DMS79 (cell line): Measurements from ENCODE around the gene INAVA.

ENCODE experiments used
- DNase-seq: peaks from one replicate; lab custom pipeline; 2025; lab: John Stamatoyannopoulos, UW

Gene INAVA

GRCh38 chr1:200875416-200875815, 19.3 kb upstream of the INAVA start:
- no peak for DNase-seq

GRCh38 chr1:200877010-200877409, 17.7 kb upstream of the INAVA start:
- DNase-seq = no peak

DNA sequence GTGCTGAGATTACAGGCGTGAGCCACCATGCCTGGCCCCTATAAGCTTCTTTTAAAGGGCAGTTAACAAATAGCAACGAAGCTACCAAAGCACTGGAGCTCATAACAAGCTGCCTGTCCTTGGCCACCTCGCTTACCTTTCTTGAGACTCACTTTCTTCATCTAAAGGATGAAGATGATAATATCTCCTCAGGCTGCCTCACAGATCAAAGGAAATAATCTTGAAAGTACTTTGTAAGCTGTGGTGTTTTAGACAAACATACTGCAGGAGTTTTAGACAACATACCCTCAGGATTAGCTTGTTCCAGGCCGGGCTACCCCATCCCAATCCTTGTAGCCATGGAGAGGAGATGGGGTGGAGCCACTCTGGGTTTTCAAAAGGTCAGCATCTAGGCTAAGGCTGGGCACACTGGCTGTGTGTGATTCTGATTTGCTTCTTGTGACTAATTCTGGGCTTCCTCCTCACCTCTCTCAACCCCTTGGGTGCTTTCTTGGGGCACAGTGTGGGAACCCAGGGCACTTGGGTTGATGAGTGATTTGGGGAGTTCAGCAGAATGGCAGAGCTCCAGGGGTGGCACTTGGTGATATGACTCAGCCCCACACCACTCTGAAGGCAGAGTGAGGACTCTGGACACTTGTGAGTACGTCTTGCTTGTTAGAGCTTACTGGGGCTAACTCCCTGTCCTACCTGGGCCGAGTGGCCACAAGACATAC, 16.7 kb upstream of the INAVA start:
- DNase-seq = no peak

DNA sequence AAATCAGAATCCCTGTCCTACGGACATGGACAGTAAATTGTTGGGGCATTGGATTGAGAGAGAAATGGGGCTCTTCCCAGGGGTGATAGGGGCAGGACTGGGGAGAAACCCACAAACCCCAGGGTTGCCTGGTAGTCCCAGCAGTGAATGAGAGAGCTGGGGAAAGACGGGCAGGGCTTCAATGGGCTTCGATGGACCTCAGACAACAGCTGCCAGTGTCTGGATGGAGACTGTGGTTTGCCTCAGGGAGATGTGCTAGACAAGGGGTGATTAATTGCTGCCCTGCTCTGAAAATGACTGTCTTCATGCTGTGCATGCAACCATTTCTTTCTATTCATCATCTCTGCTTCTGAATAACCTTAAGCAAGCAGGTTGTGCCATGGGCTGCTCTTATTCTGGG, 14.5 kb upstream of the INAVA start:
- no peak for DNase-seq

DNA sequence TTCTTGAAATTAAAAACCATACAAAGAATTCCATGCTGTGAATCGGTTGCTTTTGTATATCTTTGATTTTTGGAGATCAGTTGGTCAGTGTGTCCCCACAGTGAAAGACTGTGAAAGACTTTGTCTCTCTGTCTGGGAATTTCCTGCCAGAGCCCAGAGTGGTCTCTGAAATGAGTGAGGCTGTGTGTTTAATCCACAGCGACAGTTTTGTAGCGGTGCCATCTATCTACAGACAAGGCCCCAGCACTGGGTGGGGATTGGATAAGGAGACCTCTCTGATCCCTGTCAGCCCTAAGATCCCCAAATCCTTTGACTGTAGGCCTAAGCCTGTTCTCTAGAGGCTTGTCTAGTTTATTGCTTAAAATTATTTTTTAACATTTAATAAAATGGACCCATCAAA, 11.6 kb upstream of the INAVA start:
- DNase-seq = no peak

- DNase-seq = no peak
Measured at GRCh38 chr1:200885623-200886402, 8.9 kb upstream of the INAVA start.

DNA sequence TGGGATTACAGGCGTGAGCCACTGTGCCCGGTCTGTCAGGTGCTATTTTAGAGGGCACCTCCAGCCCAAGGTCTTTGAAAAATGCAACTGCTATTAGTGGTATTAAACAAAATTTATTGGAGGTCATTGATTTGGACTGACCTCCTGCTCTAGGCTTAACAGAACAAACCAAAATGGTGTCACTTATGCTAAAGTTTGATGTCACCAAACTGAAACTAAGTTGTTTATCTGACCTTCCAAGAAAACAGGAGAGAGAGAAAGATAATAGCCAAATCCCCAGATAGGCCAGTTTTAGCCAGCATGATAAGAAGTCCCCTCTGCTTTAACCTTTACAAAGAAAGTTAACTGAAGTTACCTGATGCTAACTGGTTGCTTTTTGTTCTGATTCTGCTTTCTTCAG, 8.1 kb upstream of the INAVA start:
- no peak for DNase-seq

DNA sequence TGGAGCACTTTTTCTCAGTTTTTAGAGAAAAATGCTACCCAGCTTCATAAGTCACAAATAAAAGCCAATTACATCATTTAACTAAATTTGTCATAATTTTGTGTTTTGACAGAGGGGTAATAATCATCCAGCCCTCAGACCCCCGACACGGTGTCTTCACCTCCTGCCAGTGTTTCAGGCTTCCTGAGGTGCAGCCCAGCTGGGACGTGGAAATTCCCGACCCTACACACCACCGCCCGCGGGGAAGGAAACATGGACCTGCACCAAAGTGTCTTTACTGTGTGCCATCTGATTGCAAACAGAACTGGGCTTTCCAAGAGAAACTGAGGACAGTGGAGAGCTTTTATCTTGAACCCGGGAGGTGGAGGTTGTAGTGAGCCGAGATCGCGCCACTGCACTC, 7.7 kb upstream of the INAVA start:
- no peak for DNase-seq

- no peak for DNase-seq
Measured at GRCh38 chr1:200887772-200888348, 6.8 kb upstream of the INAVA start.

- DNase-seq = no peak
Measured at GRCh38 chr1:200888349-200888838, 6.3 kb upstream of the INAVA start.

- no peak for DNase-seq
Measured at GRCh38 chr1:200889571-200889970, 5.1 kb upstream of the INAVA start.

DNA sequence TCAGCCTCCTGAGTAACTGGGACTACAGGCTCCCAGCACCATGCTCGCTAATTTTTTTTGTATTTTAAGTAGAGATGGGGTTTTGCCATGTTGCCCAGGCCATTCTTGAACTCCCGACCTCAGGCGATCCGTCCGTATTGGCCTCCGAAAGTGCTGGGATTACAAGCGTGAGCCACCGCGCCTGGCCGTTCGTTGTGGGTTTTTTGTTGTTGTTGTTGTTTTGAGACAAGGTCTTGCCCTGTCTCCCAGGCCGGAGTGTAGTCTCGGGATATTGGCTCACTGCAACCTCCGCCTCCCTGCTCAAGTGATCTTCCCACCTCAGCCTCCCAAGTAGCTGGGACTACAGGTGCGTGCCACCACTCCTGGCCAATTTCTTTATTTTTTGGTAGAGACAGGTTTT, 4.7 kb upstream of the INAVA start:
- DNase-seq = no peak

- DNase-seq = peak; percentile 66
Measured at GRCh38 chr1:200890818-200891773, 3.6 kb upstream of the INAVA start.

GRCh38 chr1:200891774-200892157, 2.9 kb upstream of the INAVA start:
- DNase-seq = peak; percentile 17

DNA sequence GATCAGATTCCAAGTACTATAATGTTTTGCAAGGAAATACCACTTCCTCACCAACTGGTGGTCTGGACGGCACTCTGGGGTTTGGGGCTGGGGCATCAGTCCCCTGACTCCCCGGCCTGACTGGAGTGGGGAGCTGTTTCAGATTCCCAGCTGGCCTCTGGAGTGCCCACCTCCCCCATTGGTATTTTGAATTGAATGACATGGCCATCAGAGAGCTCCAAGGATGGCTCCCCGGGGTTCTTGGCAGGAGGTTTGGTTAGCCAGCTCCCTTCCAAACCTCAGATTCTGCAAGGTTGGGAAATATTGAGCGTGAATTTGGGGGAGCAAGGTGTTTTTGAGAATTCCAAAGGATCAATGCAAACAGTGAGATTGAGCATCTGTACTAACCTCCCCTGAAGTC, 2.2 kb upstream of the INAVA start:
- no peak for DNase-seq

- DNase-seq = no peak
Measured at GRCh38 chr1:200892958-200893357, 1.7 kb upstream of the INAVA start.

GRCh38 chr1:200893411-200893901, 1.2 kb upstream of the INAVA start:
- DNase-seq = no peak

GRCh38 chr1:200895443-200895789, 716 bp downstream of the INAVA start:
- no peak for DNase-seq

GRCh38 chr1:200895801-200896530, 1.3 kb downstream of the INAVA start:
- DNase-seq = no peak

GRCh38 chr1:200896531-200897196, 2.0 kb downstream of the INAVA start:
- DNase-seq = no peak

- DNase-seq = no peak
Measured at GRCh38 chr1:200897259-200897658, 2.6 kb downstream of the INAVA start.
